ENCODE data around the gene ZNF778. TPM values are rescaled to one million over a fixed set of nuclear protein-coding genes. Genes with fewer than 3 reads are reported as not detected.

ZNF778 gene
- total RNA-seq, 1 donor from 2014 or later: 11.7 TPM

DNA sequence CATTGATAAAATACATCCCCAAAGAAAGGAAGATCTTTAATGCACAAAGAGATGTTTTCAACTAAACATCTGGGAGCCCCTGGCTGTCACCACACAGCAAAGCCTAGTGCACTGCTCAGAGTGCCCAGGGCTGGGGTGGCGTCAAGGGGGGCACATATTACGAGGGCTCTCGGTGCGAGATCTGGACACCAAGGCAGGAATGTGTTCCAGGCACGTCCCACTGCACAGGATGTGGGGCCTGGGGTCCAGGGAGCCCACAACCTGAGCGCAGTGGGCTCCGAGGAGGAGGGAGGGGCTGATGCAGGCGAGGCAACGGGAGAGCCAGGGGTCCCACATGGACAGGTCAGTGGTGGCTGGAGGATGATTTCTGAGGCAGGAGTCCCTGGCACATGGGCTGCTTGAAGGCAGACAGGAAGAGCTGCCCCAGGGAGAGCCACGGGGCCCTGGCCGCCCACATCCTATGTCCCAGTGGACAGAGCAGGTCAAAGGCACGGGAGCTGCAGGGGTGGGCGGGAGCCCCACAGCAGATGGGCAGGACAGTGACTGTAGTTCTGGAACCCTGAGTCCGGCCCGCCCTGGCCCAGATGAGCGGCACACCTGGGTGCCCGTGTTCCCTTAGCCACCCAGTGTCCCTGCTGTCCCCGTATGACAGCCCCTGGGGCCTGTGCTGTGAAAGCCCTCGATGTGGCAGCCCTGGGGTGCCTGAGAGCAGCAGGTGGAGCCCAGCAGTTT lies 56.4 kb downstream of the ZNF778 start:
- DNase-seq (ENCODE audit: low spot score): no peak

GRCh38 chr16:89274561-89275283 lies 57.2 kb downstream of the ZNF778 start:
- no peak for DNase-seq (ENCODE audit: low spot score)

- DNase-seq (ENCODE audit: low spot score): no peak
These were observed 57.7 kb downstream of the ZNF778 start for GRCh38 chr16:89275284-89275584.

DNA sequence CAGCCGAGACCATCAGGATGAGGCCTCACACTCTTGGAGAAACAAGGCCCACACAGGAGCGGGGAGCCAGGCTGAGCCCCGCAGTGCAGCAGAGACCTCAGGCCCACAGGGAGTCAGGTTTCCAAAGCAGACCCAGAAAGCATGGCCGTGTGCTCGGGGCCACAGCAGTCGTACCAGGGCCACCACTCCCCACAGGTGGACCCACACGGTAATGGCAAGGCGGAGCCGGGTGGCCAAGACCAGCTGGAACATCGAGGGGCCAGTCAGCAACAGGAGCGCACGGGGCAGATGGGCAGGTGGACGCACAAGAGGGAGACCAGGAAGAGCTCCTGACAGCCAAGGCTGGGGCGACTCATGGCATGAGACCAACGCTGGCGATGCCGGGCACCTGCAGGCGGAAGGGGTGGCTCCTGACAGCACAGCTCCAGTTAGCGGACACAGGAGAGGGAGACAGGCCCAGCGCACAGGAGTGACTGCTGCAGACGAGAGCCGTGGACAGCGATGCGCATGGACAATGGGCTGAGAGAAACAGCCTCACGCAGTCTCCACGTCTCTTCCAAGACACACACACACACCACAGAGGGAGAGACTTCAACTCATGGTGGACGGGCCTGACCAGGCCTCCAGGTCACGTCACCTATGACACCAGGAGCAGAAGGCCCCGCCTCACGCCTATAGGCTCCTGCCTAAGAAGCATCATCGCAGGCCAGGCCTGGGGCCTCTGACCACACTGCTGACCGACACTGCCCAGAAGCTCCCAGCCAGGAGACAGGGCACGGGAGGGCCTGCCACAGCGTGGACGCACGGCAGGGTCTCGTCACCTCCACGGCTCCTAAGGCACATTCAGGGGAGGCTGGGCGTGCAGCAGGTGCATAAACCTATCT lies 58.6 kb downstream of the ZNF778 start:
- DNase-seq (ENCODE audit: low spot score): no peak

GRCh38 chr16:89277049-89277448 lies 59.5 kb downstream of the ZNF778 start:
- DNase-seq (ENCODE audit: low spot score): no peak

GRCh38 chr16:89277641-89278341 lies 60.3 kb downstream of the ZNF778 start:
- DNase-seq (ENCODE audit: low spot score): no peak

DNA sequence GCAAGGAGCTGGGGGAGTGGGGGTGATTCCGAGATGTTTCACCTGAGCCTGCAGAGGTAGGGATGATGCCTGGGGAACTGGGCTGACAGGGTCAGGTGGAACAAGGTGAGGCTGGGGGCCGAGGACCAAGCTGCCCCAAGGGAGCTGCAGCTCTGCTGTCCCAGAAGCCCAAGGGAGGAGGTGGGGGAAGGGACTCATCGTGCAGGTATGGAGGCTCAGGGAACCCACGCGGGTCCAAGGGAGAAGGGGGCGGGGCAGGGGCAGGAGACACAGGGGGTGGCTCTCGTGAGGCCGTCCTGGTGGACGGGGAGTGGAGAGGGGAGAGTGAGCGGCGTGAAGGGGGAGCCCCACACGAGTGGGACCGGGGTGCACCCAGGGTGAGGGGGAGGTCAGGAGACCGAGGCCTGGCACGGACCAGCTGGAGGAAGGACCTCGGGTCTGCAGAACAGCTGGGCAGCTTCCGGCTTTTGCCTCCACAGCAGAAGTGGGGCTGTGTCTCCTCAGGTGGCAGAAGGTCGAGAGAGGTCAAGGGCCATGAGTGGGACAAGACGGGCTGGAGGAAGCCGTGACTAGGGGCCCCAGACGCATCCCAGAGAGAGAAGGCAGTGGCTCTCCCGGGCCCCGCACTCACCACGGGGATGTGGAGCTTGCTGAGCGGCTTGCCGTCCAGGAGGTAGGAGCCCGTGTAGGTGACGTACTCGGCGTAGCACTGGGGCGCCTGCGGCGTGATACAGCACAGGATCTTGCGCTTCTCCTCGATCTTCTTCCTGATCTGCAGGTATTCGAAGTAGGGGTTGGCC lies 61.1 kb downstream of the ZNF778 start:
- DNase-seq (ENCODE audit: low spot score): no peak

GRCh38 chr16:89279666-89280481 lies 62.4 kb downstream of the ZNF778 start:
- no peak for DNase-seq (ENCODE audit: low spot score)

GRCh38 chr16:89280546-89281188 lies 63.2 kb downstream of the ZNF778 start:
- DNase-seq (ENCODE audit: low spot score): no peak

DNA sequence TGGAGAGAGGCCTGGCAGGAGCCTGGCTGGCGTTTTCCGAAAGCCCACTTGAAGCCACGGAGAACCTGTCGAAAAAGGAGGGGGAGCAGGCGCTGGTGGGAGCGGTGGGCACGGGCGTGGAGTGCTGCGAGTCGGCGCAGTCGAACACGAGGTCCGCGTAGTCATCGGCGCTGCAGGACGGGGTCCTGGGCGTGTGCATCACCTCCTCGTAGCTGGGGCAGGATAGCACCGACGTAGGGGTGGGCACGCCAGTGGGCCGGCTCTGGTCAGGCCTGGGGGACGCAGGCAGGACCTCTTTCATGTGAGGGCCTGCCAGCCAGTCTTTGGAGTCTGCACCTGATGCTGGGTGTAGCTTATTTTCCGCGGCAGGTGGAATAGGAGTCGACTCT lies 63.7 kb downstream of the ZNF778 start:
- no peak for DNase-seq (ENCODE audit: low spot score)

GRCh38 chr16:89281829-89282228 lies 64.3 kb downstream of the ZNF778 start:
- DNase-seq (ENCODE audit: low spot score): no peak

DNA sequence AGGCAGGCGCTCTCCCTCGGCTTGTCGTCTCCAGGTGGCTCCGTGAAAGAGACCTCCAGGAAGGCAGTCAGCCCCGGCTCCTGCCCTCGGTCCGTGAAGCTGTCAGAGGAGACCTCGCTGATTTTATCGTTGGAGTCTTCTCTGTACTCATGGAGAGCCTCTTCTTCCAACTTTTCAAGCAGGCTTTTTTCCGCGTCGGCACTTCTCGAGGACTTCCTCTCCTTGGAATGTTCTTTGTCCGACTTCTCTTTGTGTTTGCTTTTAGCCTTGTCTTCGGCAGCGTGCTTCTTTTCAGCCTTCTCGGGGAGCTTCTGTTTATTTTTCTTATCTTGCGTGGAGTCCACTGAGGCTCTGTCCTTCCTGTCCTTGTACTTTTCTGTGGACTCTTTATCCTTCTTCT lies 65.0 kb downstream of the ZNF778 start:
- DNase-seq (ENCODE audit: low spot score): no peak

DNA sequence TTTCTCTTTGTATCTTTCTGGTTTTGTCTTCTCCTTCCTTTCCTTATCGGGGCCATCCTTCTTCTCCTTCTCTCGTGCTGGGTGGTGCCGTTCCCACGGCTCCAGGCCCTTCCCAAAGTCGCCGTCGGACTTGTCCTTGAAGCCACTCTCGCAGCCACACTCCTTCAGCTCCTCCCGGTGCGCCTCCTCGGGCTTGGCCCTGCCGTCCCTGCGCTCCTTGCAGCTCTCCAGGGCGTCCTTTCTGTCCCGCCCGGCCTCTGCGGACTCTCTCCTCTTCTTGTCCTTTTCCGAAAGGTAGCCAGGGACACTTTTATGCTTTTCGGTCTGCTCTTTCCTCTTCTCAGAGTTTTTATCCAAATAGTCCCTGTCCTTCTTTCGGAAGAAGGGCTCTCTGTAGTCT lies 65.9 kb downstream of the ZNF778 start:
- DNase-seq (ENCODE audit: low spot score): no peak

GRCh38 chr16:89285381-89285780 lies 67.9 kb downstream of the ZNF778 start:
- DNase-seq (ENCODE audit: low spot score): no peak

DNA sequence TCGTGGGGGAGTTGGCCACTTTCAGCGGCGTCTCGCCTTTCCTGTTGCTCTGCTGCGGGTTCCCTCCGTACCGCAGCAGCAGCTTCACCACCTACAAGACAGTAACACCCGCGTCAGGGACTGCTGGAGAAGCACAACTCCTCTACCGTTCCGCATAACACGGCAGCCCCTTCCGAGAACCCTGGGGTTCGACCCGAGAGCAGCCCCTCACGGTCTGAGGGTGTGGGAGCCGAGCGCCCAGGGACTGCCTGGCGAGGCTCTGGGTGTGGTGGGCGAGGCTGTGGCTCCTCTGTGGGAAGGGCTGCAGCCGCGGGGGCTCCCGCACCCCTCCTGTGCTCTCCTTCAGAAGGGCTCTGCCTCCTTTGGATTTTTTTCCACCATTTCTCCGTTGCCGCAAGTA lies 68.6 kb downstream of the ZNF778 start:
- DNase-seq (ENCODE audit: low spot score): no peak
